Measurements from ENCODE around the gene WIPF1.

Gene WIPF1

GRCh38 chr2:174597345-174598047, at the start of gene WIPF1:
WIPF1 (minus strand) TSS chr2:174597804; CDS start chr2:174585573, 12,231 bp downstream.
- peak; percentile 31 for DNase-seq (ENCODE audit: low spot score)

GRCh38 chr2:174645296-174645695, 47.7 kb upstream of the WIPF1 start:
- no peak for DNase-seq (ENCODE audit: low spot score)

GRCh38 chr2:174644406-174644805, 46.8 kb upstream of the WIPF1 start:
- no peak for DNase-seq (ENCODE audit: low spot score)

GRCh38 chr2:174643356-174643755, 45.8 kb upstream of the WIPF1 start:
- DNase-seq (ENCODE audit: low spot score): no peak

GRCh38 chr2:174641168-174641567, 43.6 kb upstream of the WIPF1 start:
- DNase-seq (ENCODE audit: low spot score): no peak

- DNase-seq (ENCODE audit: low spot score): no peak
These were observed 39.4 kb upstream of the WIPF1 start for GRCh38 chr2:174636987-174637386.

GRCh38 chr2:174635776-174636404, 38.3 kb upstream of the WIPF1 start:
- DNase-seq (ENCODE audit: low spot score): peak; percentile 21

GRCh38 chr2:174635015-174635593, 37.5 kb upstream of the WIPF1 start:
- no peak for DNase-seq (ENCODE audit: low spot score)

GRCh38 chr2:174634130-174635014, 36.8 kb upstream of the WIPF1 start:
- no peak for DNase-seq (ENCODE audit: low spot score)

- no peak for DNase-seq (ENCODE audit: low spot score)
These were observed 36.0 kb upstream of the WIPF1 start for GRCh38 chr2:174633623-174633930.

- no peak for DNase-seq (ENCODE audit: low spot score)
These were observed 35.4 kb upstream of the WIPF1 start for GRCh38 chr2:174632841-174633622.

- peak; percentile 43 for DNase-seq (ENCODE audit: low spot score)
These were observed 33.7 kb upstream of the WIPF1 start for GRCh38 chr2:174631009-174631981.

GRCh38 chr2:174630107-174630506, 32.5 kb upstream of the WIPF1 start:
- no peak for DNase-seq (ENCODE audit: low spot score)

GRCh38 chr2:174629506-174629905, 31.9 kb upstream of the WIPF1 start:
- DNase-seq (ENCODE audit: low spot score): no peak

- DNase-seq (ENCODE audit: low spot score): no peak
These were observed 31.0 kb upstream of the WIPF1 start for GRCh38 chr2:174628528-174629169.

- no peak for DNase-seq (ENCODE audit: low spot score)
These were observed 29.6 kb upstream of the WIPF1 start for GRCh38 chr2:174627216-174627615.

- no peak for DNase-seq (ENCODE audit: low spot score)
These were observed 27.4 kb upstream of the WIPF1 start for GRCh38 chr2:174624895-174625430.

GRCh38 chr2:174623690-174624089, 26.1 kb upstream of the WIPF1 start:
- DNase-seq (ENCODE audit: low spot score): no peak

- DNase-seq (ENCODE audit: low spot score): no peak
These were observed 25.6 kb upstream of the WIPF1 start for GRCh38 chr2:174623106-174623637.

GRCh38 chr2:174621323-174621722, 23.7 kb upstream of the WIPF1 start:
- no peak for DNase-seq (ENCODE audit: low spot score)

All from hepatic stellate cell (primary cell).